HepG2 (cell line): ENCODE data around the gene PPP1R3A. TPM values are rescaled to one million over a fixed set of nuclear protein-coding genes. Genes with fewer than 3 reads are reported as not detected.

ENCODE experiments used
- ATAC-seq: fragments of 200-7000 bp; cut with Tn5 transposase; 3 replicates; pipeline ENCODE4 v1.9.1; 2020; ENCODE audit warnings: mild to moderate bottlenecking, moderate library complexity
- BruUV-seq: library from RNA; stranded (reverse); fragments of 400-500 nt; replicated peaks from 2 replicates; lab custom pipeline; 2021; lab: Mats Ljungman, UMichigan
- CTCF ChIA-PET: fragments of 300-600 bp; formaldehyde crosslinking; extraction: SDS; loops from one replicate; lab custom pipeline; 2021; ENCODE audit warnings: low total read pairs, inconsistent platforms, low intra/inter-chr PET ratio; lab: Yijun Ruan, JAX
- POLR2A ChIA-PET: fragments of 350-600 bp; sonication (Branson Sonifier 250); formaldehyde crosslinking; loops from one replicate; lab custom pipeline; 2020; ENCODE audit warnings: antibody characterized with exemption, inconsistent platforms; lab: Yijun Ruan, JAX
- DNase-seq: peaks from one replicate; pipeline ENCODE4 v3.0.0-alpha.2; 2015; ENCODE audit warnings: low spot score
- FAIRE-seq: peaks from 3 replicates; lab custom pipeline; 2011; peaks lifted over from hg19 to GRCh38; lab: Jason Lieb, UNC
- H2AFZ ChIP-seq: one replicate; pipeline ENCODE4 v1.6.1; 2011; ENCODE audit warnings: low read length, inconsistent platforms
- H3K27ac ChIP-seq: fragments of 300-600 bp; 3 replicates; pipeline ENCODE4 v1.8.0; 2011; ENCODE audit warnings: mixed run types, mild to moderate bottlenecking, mixed read lengths, low read length, inconsistent platforms; ENCODE audit not compliant: insufficient read depth; ENCODE audit errors: extremely low read length
- H3K27me3 ChIP-seq, 2 experiments: fragments of 200-600 bp in 1 of 2; 2 replicates in 1 of 2; 3 replicates in 1 of 2; pipeline versions ENCODE4 v1.6.0 to v1.8.0; 2011; ENCODE audit warnings: low read length in 2 of 2, mild to moderate bottlenecking in 2 of 2, moderate library complexity in 2 of 2, inconsistent platforms in 1 of 2; ENCODE audit not compliant: insufficient read depth in 2 of 2, control insufficient read depth in 1 of 2
- H3K36me3 ChIP-seq, 2 experiments: fragments of 200-600 bp in 1 of 2; replicated peaks in 1 of 2; 2 replicates in 1 of 2; 3 replicates in 1 of 2; pipeline versions ENCODE4 v1.5.1 to v1.8.0; 2011; ENCODE audit warnings: low read length in 2 of 2, inconsistent platforms in 1 of 2; ENCODE audit not compliant: insufficient read depth in 2 of 2, control insufficient read depth in 1 of 2
- H3K4me1 ChIP-seq: 2 replicates; pipeline ENCODE4 v1.5.1; 2012; ENCODE audit warnings: low read length, inconsistent platforms; ENCODE audit not compliant: insufficient read depth
- H3K4me2 ChIP-seq: 2 replicates; pipeline ENCODE4 v1.6.0; 2011; ENCODE audit warnings: low read depth, low read length, inconsistent platforms
- H3K4me3 ChIP-seq, 3 experiments: fragments of 200-600 bp in 1 of 3; sonication (generic), shearing (Covaris generic) in 1 of 3; replicated peaks in 1 of 3; 2 replicates each; pipeline ENCODE4 v1.5.1; 2011 to 2016; ENCODE audit warnings: low read length in 3 of 3, inconsistent platforms in 2 of 3, low read depth in 2 of 3, mild to moderate bottlenecking in 2 of 3, control low read depth in 1 of 3, mixed read lengths in 1 of 3; ENCODE audit not compliant: insufficient read depth in 1 of 3
- H3K79me2 ChIP-seq: one replicate; pipeline ENCODE4 v1.6.1; 2011; ENCODE audit warnings: low read length, inconsistent platforms; ENCODE audit not compliant: insufficient read depth
- H3K9ac ChIP-seq: 2 replicates; pipeline ENCODE4 v1.6.0; 2011; ENCODE audit warnings: mild to moderate bottlenecking, low read depth, low read length, inconsistent platforms; ENCODE audit not compliant: insufficient read depth
- H3K9me3 ChIP-seq: 2 replicates; pipeline ENCODE4 v1.5.1; 2012; ENCODE audit warnings: mild to moderate bottlenecking, low read length
- H4K20me1 ChIP-seq: 2 replicates; pipeline ENCODE4 v1.6.0; 2011; ENCODE audit warnings: inconsistent platforms, mild to moderate bottlenecking, low read length, moderate library complexity; ENCODE audit not compliant: insufficient read depth
- CHCHD3 ChIP-seq: sonication (generic); formaldehyde crosslinking; IDR thresholded peaks from 2 replicates; pipeline ENCODE4 v1.8.0; 2022; ENCODE audit warnings: mild to moderate bottlenecking, missing genetic modification reagents, moderate library complexity
- GZF1 ChIP-seq: sonication (generic); formaldehyde crosslinking; IDR thresholded peaks from 2 replicates; pipeline ENCODE4 v1.5.1; 2020; ENCODE audit warnings: mild to moderate bottlenecking, missing genetic modification reagents
- KAT8 ChIP-seq: IDR thresholded peaks from 2 replicates; pipeline ENCODE4 v1.6.1; 2016; ENCODE audit warnings: missing genetic modification reagents, missing compliant biosample characterization
- KLF12 ChIP-seq: sonication (generic); formaldehyde crosslinking; IDR thresholded peaks from 2 replicates; pipeline ENCODE4 v1.4.0; 2020; ENCODE audit warnings: missing genetic modification reagents, borderline replicate concordance
- NAIF1 ChIP-seq: sonication (generic); formaldehyde crosslinking; IDR thresholded peaks from 2 replicates; pipeline ENCODE4 v1.5.0; 2020; ENCODE audit warnings: mild to moderate bottlenecking, missing genetic modification reagents, borderline replicate concordance
- NKX3-1 ChIP-seq: sonication (generic); formaldehyde crosslinking; IDR thresholded peaks from 2 replicates; pipeline ENCODE4 v1.5.0; 2020; ENCODE audit warnings: missing genetic modification reagents
- REPIN1 ChIP-seq: sonication (generic); formaldehyde crosslinking; IDR thresholded peaks from 2 replicates; pipeline ENCODE4 v1.8.0; 2022; ENCODE audit warnings: missing genetic modification reagents, low read depth, mild to moderate bottlenecking, borderline replicate concordance
- SMYD3 ChIP-seq: sonication (generic); formaldehyde crosslinking; IDR thresholded peaks from 2 replicates; pipeline ENCODE4 v1.8.1; 2023; ENCODE audit warnings: mild to moderate bottlenecking, missing genetic modification reagents
- ZNF468 ChIP-seq: sonication (generic); formaldehyde crosslinking; IDR thresholded peaks from 2 replicates; pipeline ENCODE4 v1.8.0; 2022; ENCODE audit warnings: mild to moderate bottlenecking, moderate library complexity, missing genetic modification reagents
- ZNF570 ChIP-seq: sonication (generic); formaldehyde crosslinking; IDR thresholded peaks from 2 replicates; pipeline ENCODE4 v1.4.0; 2020; ENCODE audit warnings: mild to moderate bottlenecking, missing genetic modification reagents, borderline replicate concordance
- ZNF652 ChIP-seq: IDR thresholded peaks from 2 replicates; pipeline ENCODE4 v1.6.1; 2016; ENCODE audit warnings: low read depth, borderline replicate concordance
- ZNF704 ChIP-seq: sonication (generic); formaldehyde crosslinking; IDR thresholded peaks from 2 replicates; pipeline ENCODE4 v1.8.1; 2023; ENCODE audit warnings: mild to moderate bottlenecking, inconsistent platforms, moderate library complexity, missing genetic modification reagents, borderline replicate concordance
- WGBS: methylation state at CpG from one replicate; pipeline ENCODE4 v1.1.6; 2017; ENCODE audit warnings: low lambda C conversion rate; 5-methylcytosine and 5-hydroxymethylcytosine counted together
- in situ Hi-C: cut with HindIII; loops from 2 replicates; pipeline ENCODE4 v1.10.0; 2017; ENCODE audit warnings: low pct_unique_long_range_greater_than_20kb; ENCODE audit not compliant: extremely low pct_ligation_motif_present
- intact Hi-C: fragments of 100-400 bp; cut with micrococcal nuclease; formaldehyde crosslinking; loops from one replicate; pipeline ENCODE4 v1.10.0; 2022; ENCODE audit not compliant: unreplicated experiment
- polyA plus RNA-seq, 8 experiments: library from polyadenylated mRNA; depleted of rRNA in 3 of 8; stranded (reverse) in 7 of 8; unstranded in 1 of 8; fragments of >200 nt; fragmentation: Illumina TruSeq in 4 of 8; extraction: Trizol in 4 of 8; gene quantifications; 2 replicates each; pipeline versions ENCODE4 v1.2.1 to v1.2.3, GENCODE V29; 2011 to 2016; ENCODE audit warnings: low read depth in 4 of 8, missing spikeins in 1 of 8, mixed read lengths in 1 of 8; ENCODE audit not compliant: insufficient read depth in 1 of 8
- total RNA-seq, 5 experiments: library from RNA; depleted of rRNA; stranded (reverse); fragments of >200 nt; fragmentation: Illumina TruSeq; extraction: Trizol; gene quantifications; 2 replicates each; pipeline ENCODE4 v1.2.3, GENCODE V29; 2016; ENCODE audit warnings: low read depth in 1 of 5
- TF ChIP-seq, protein P1 (sequence below): sonication (generic); formaldehyde crosslinking; IDR thresholded peaks from 2 replicates; pipeline ENCODE4; 2020; ENCODE audit warnings: missing genetic modification reagents, mild to moderate bottlenecking, borderline replicate concordance
- TF ChIP-seq, protein P2 (sequence below), 2 experiments: IDR thresholded peaks; 2 replicates each; pipeline ENCODE4 v1.6.1; 2011 to 2012; ENCODE audit warnings: low read length in 2 of 2, borderline replicate concordance in 1 of 2, low read depth in 1 of 2, mild to moderate bottlenecking in 1 of 2, moderate library complexity in 1 of 2
- TF ChIP-seq, protein P3 (sequence below): sonication (generic); formaldehyde crosslinking; IDR thresholded peaks from 2 replicates; pipeline ENCODE4 v1.8.0; 2022; ENCODE audit warnings: mild to moderate bottlenecking, missing genetic modification reagents; ENCODE audit not compliant: insufficient replicate concordance

PPP1R3A gene
- total and polyA plus RNA-seq, 2 of the 13 experiments (the other 11 are each of a cell fraction or from before 2014, with no cell fraction given): not detected

- FAIRE-seq: no peak
- Histone ChIP-seq H3K27me3 (no peaks in the 10 kb centered on the region), H3K36me3 (no peaks in the 10 kb centered on the region), H3K27ac (no peak overlapping the region), H3K4me3 (no peak overlapping the region), H4K20me1 (no peaks in the 10 kb centered on the region), H3K4me2 (no peak overlapping the region), H2AFZ (no peak overlapping the region), H3K9ac (no peak overlapping the region), H3K4me1 (no peaks in the 10 kb centered on the region), H3K79me2 (no peaks in the 10 kb centered on the region), H3K9me3 (peaks cover 31% of the 10 kb centered on the region)
- in situ Hi-C loops: no loop called here
- no TSS peak for BruUV-seq
- no peak for DNase-seq
- no peak for ATAC-seq
- 0% methylated on average over 2 of the region's 2 CpGs for WGBS
- TF ChIP-seq ZNF652 (no peak), REPIN1 (no peak), ZNF704 (CRISPR knock-in tag) (no peak), ZNF570 (CRISPR knock-in tag) (no peak), SMYD3 (CRISPR knock-in tag) (no peak), NKX3-1 (CRISPR knock-in tag) (no peak), KAT8 (no peak), GZF1 (CRISPR knock-in tag) (no peak), CHCHD3 (CRISPR knock-in tag) (no peak), NAIF1 (CRISPR knock-in tag) (no peak), KLF12 (CRISPR knock-in tag) (no peak), ZNF468 (CRISPR knock-in tag) (no peak)
- TF ChIP-seq, protein P1, sequence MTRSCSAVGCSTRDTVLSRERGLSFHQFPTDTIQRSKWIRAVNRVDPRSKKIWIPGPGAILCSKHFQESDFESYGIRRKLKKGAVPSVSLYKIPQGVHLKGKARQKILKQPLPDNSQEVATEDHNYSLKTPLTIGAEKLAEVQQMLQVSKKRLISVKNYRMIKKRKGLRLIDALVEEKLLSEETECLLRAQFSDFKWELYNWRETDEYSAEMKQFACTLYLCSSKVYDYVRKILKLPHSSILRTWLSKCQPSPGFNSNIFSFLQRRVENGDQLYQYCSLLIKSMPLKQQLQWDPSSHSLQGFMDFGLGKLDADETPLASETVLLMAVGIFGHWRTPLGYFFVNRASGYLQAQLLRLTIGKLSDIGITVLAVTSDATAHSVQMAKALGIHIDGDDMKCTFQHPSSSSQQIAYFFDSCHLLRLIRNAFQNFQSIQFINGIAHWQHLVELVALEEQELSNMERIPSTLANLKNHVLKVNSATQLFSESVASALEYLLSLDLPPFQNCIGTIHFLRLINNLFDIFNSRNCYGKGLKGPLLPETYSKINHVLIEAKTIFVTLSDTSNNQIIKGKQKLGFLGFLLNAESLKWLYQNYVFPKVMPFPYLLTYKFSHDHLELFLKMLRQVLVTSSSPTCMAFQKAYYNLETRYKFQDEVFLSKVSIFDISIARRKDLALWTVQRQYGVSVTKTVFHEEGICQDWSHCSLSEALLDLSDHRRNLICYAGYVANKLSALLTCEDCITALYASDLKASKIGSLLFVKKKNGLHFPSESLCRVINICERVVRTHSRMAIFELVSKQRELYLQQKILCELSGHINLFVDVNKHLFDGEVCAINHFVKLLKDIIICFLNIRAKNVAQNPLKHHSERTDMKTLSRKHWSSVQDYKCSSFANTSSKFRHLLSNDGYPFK (CRISPR knock-in tag): no peak
- TF ChIP-seq, protein P2, sequence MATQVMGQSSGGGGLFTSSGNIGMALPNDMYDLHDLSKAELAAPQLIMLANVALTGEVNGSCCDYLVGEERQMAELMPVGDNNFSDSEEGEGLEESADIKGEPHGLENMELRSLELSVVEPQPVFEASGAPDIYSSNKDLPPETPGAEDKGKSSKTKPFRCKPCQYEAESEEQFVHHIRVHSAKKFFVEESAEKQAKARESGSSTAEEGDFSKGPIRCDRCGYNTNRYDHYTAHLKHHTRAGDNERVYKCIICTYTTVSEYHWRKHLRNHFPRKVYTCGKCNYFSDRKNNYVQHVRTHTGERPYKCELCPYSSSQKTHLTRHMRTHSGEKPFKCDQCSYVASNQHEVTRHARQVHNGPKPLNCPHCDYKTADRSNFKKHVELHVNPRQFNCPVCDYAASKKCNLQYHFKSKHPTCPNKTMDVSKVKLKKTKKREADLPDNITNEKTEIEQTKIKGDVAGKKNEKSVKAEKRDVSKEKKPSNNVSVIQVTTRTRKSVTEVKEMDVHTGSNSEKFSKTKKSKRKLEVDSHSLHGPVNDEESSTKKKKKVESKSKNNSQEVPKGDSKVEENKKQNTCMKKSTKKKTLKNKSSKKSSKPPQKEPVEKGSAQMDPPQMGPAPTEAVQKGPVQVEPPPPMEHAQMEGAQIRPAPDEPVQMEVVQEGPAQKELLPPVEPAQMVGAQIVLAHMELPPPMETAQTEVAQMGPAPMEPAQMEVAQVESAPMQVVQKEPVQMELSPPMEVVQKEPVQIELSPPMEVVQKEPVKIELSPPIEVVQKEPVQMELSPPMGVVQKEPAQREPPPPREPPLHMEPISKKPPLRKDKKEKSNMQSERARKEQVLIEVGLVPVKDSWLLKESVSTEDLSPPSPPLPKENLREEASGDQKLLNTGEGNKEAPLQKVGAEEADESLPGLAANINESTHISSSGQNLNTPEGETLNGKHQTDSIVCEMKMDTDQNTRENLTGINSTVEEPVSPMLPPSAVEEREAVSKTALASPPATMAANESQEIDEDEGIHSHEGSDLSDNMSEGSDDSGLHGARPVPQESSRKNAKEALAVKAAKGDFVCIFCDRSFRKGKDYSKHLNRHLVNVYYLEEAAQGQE (IDR thresholded peaks at IDR 0.05; ENCODE audit: borderline replicate concordance in 1 of 2, low read depth in 1 of 2, low read length in 2 of 2): no peak
- TF ChIP-seq, protein P3, sequence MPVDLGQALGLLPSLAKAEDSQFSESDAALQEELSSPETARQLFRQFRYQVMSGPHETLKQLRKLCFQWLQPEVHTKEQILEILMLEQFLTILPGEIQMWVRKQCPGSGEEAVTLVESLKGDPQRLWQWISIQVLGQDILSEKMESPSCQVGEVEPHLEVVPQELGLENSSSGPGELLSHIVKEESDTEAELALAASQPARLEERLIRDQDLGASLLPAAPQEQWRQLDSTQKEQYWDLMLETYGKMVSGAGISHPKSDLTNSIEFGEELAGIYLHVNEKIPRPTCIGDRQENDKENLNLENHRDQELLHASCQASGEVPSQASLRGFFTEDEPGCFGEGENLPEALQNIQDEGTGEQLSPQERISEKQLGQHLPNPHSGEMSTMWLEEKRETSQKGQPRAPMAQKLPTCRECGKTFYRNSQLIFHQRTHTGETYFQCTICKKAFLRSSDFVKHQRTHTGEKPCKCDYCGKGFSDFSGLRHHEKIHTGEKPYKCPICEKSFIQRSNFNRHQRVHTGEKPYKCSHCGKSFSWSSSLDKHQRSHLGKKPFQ: no peak
- CTCF ChIA-PET: no interaction called here
- POLR2A ChIA-PET: no interaction called here
- intact Hi-C loops: no loop called here
Observed at GRCh38 chr7:113963356-113963755, 44.5 kb upstream of the PPP1R3A start.
